Epithelial cell of esophagus (primary cell): Measurements from ENCODE around the gene SENP8.
"Not testable (repeated sequence)": the region's sequence is repeated elsewhere in the genome, so short reads cannot be mapped to it uniquely, and the experiment has no call there.

Source experiments
- DNase-seq: peaks from one replicate; pipeline ENCODE4 v3.0.0; 2010; ENCODE audit warnings: low read depth
- H3K4me3 ChIP-seq: 2 replicates; pipeline ENCODE4 v1.5.1; 2011; ENCODE audit warnings: mild to moderate bottlenecking, low read length, control low read depth
- TF ChIP-seq, protein P1 (sequence below): IDR thresholded peaks from 2 replicates; pipeline ENCODE4 v1.5.1; 2011; ENCODE audit warnings: low read depth, mild to moderate bottlenecking, low read length, control low read depth, inconsistent platforms; ENCODE audit not compliant: insufficient read depth; ENCODE audit errors: missing control alignments

SENP8 gene

DNA sequence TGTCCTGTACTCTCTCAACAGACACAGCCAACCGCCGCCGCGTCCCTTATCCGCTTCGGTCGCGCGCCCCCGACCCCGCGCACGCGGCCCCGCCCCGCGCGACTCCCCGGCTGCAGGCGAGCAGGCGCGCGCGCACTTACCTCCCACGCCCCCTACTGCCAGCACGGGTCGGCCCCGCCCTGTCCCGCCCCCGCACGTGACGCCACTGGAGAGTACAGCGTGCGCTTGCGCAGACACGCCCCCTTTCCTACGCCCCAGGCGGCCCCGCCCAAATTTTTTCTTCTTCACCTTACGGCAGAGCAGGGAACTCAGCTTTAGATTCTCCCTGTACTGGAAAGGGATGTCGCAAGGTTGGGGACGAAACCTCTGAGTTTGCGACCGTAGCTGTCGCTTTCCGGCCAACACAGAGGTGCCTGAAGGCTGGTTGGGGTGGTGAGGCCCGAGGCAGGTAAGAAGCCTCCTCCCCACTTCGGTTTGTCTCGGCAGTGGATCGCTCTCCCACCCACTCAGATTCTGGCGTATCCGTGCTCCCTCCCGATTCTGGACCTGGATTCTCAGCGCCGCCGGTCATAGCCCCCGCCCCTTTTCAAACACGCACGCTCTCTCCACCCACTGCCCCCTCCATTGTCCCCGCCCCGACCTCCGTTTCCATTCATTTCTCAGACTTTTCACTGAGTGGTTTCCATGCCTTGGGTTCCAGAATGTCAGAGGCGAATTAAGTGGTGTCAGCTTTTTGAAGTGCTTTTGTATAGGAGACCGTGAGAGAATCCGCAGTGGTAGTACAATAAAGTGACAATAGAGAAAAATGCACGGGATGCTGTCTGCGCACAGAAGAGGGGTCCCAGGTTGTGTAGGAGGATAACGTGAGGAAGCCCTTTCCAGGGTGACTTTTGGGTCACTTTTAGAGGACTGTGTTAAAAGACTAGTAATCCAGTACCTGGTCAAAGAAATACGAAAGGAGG lies at the start of gene SENP8, which contains the start of gene MYO9A:
Gene SENP8 (plus strand): TSS at position 387 of the 962 bp plus-strand sequence. CDS start 21,221 bp downstream, outside the sequence.
Gene MYO9A (minus strand): TSS at position 134 of the 962 bp plus-strand sequence. CDS start 71,587 bp downstream, outside the sequence.
- TF ChIP-seq, protein P1, sequence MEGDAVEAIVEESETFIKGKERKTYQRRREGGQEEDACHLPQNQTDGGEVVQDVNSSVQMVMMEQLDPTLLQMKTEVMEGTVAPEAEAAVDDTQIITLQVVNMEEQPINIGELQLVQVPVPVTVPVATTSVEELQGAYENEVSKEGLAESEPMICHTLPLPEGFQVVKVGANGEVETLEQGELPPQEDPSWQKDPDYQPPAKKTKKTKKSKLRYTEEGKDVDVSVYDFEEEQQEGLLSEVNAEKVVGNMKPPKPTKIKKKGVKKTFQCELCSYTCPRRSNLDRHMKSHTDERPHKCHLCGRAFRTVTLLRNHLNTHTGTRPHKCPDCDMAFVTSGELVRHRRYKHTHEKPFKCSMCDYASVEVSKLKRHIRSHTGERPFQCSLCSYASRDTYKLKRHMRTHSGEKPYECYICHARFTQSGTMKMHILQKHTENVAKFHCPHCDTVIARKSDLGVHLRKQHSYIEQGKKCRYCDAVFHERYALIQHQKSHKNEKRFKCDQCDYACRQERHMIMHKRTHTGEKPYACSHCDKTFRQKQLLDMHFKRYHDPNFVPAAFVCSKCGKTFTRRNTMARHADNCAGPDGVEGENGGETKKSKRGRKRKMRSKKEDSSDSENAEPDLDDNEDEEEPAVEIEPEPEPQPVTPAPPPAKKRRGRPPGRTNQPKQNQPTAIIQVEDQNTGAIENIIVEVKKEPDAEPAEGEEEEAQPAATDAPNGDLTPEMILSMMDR, result no peak
- peak; percentile 97 for DNase-seq
- H3K4me3 ChIP-seq, result peak within 1 kb of the TSS; percentile 94

DNA sequence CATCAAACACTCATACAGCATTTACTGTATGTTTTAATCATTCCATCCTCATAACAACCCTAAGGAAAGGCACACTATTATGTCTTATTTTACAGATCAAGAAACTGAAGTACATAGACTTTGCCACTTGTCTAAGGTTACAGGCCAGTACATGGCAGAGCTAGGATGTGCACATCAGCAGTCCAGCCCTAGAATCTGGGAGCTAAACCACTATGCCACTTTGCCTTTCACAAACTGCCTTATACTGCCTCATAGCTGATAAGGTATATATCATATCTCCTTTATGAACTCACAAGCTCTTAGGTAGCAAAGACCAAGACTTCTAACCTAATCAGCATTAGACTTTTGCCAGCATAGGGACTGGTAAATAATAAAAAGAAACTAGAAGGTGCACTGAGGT lies 49.3 kb upstream of the SENP8 start:
- TF ChIP-seq, protein P1, result no peak
- no peak for DNase-seq

DNA sequence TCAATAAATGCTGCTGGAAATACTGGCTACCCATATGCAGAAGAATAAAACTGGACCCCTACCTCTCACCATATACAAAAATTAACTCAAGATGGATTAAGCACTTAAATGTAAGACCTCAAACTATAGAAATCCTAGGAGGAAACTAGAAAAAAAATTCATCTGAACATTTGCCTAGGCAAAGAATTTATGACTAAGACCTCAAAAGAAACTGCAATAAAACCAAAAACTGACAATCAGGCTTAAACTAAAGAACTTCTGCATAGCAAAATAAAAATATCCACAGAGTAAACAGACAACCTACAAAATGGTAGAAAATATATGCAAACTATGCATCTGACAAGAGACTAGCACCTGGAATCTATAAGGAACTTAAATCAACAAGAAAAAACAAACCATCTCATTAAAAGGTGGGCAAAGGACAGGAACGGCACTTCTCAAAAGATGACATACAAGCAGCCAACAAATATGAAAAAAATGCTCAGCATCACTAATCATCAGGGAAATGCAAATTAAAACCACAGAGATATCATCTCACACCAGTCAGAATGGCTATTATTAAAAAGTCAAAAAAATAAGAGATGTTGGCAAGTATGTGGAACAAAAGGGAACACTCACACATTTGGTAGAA lies 47.3 kb upstream of the SENP8 start:
- H3K4me3 ChIP-seq, result no peak overlapping the region
- DNase-seq, result no peak
- TF ChIP-seq, protein P1, result no peak

More for the DNA sequence above, 49.3 kb upstream of the SENP8 start:
- no peak overlapping the region for H3K4me3 ChIP-seq

DNA sequence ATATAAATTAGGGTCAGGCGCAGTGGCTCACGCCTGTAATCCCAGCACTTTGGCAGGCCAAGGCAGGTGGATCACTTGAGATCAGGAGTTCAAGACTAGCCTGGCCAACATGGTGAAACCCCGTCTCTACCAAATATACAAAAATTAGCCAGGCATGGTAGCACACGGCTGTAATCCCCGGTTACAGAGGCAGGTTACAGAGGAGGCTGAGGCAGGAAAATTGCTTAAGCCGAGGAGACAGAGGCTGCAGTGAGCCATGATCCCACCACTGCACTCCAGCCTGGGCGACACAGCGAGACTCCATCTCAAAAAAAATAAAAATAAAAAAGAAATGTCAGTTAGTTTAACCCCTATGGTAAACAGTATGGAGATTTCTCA lies 46.8 kb upstream of the SENP8 start:
- not testable (repeated sequence) for H3K4me3 ChIP-seq, DNase-seq

DNA sequence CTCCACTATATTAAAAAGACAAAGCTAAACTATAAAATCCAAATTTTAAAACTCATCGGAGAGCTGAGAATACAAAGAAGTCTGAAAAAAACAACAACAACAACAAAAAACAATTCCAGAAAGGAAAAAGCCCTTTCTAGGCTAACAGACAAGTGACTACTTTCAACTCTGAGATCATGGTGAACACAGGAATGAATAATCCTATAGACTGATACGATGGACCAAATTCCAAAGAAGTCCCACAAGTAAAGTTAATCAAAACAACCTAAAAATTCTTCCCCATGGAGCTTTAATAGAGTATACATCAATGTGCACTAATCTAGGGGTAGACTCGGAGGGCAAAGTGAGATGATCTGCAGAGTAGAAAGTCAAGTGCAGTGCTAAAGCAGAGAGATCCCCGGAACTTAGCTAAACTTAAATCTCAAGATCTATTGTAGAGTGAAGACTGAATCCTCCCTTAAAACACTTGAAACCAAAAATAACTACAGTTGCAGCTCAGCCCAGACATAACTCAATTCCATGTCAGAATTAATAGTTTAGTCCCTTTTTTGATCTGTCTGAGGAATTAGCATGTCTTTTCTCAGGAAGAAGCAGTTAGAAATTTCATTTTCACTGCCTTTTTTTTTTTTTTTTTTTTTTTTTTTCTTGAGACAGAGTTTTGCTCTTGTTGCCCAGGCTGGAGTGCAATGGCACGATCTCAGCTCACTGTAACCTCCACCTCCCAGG lies 43.7 kb upstream of the SENP8 start:
- TF ChIP-seq, protein P1, result no peak
- no peak for DNase-seq
- H3K4me3 ChIP-seq, result no peak overlapping the region

DNA sequence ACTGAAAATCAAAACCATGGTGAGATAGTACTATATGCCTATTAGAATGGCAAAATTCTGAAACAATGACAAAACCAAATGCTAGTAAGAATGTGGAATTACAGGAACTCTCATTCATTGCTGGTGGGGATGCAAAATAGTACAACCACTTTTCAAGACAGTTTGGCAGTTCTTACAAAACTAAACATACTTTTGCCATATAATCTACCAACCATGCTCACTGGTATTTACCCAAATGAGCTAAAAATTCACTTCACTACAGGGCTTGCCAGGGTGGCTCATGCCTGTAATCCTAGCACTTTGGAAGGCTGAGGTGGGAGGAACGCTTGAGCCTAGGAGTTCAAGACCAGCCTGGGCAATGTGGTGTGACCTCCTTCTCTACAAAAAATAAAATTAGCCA lies 40.3 kb upstream of the SENP8 start:
- no peak overlapping the region for H3K4me3 ChIP-seq
- TF ChIP-seq, protein P1, result no peak
- no peak for DNase-seq

DNA sequence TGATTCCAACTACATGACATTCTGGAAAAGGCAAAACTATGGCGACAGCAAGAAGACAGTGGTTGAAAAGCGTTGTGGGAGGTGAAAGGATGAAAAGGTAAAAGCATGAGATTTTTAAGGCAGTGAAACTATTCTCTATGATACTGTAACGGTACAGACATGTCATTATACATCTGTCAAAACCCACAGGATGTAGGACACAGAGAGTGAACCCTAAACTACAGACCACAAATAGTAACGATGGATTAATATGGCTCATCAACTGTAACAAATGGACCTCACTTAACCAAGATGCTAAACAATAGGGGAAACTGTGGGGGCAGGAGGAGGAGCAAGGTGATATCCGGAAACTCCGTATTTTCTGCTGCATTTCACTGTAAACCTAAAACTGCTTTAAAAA lies 39.3 kb upstream of the SENP8 start:
- no peak overlapping the region for H3K4me3 ChIP-seq
- no peak for DNase-seq
- TF ChIP-seq, protein P1, result no peak
